ENCODE measurements around the gene INTS3.

- TF ChIP-seq IRF1 (CRISPR knock-in tag; IDR thresholded peaks at IDR 0.05) (no peak), ZSCAN18 (CRISPR knock-in tag; IDR thresholded peaks at IDR 0.05) (no peak), CTCF (IDR thresholded peaks at IDR 0.05) (no peak), JUN (CRISPR knock-in tag; IDR thresholded peaks at IDR 0.05) (no peak), GABPB1 (CRISPR knock-in tag; IDR thresholded peaks at IDR 0.05) (no peak), NFYB (CRISPR knock-in tag; conservative IDR thresholded peaks at IDR 0.05; ENCODE audit: low read depth) (no peak), FOXJ3 (CRISPR knock-in tag; IDR thresholded peaks at IDR 0.05; ENCODE audit: borderline replicate concordance) (no peak), SMAD4 (CRISPR knock-in tag; IDR thresholded peaks at IDR 0.05) (no peak), MAX (CRISPR knock-in tag; IDR thresholded peaks at IDR 0.05) (no peak), MYBL2 (CRISPR knock-in tag; IDR thresholded peaks at IDR 0.05) (no peak), FOXP1 (CRISPR knock-in tag; IDR thresholded peaks at IDR 0.05; ENCODE audit: borderline replicate concordance) (no peak), MXD4 (CRISPR knock-in tag; IDR thresholded peaks at IDR 0.05; ENCODE audit: borderline replicate concordance) (no peak), SP1 (CRISPR knock-in tag; conservative IDR thresholded peaks at IDR 0.05) (no peak)
These were observed 66.9 kb downstream of the INTS3 start for GRCh38 chr1:153794624-153795329.
